A673 (cell line): Measurements from ENCODE around the gene GPR176. TPM values are rescaled to one million over a fixed set of nuclear protein-coding genes. Genes with fewer than 3 reads are reported as not detected.

Source experiments
- BruUV-seq: library from RNA; stranded (reverse); fragments of 400-500 nt; replicated peaks from 2 replicates; lab custom pipeline; 2021; lab: Mats Ljungman, UMichigan
- CTCF ChIA-PET: fragments of 300-600 bp; sonication (Branson Sonifier 250); formaldehyde crosslinking; loops from one replicate; lab custom pipeline; 2022; ENCODE audit warnings: antibody characterized with exemption; lab: Charles Lee
- POLR2A ChIA-PET: fragments of 300-600 bp; sonication (Branson Sonifier 250); formaldehyde crosslinking; loops from one replicate; lab custom pipeline; 2022; ENCODE audit warnings: antibody characterized with exemption; ENCODE audit not compliant: low non-redundant PET; lab: Charles Lee
- DNase-seq: peaks from one replicate; pipeline ENCODE4 v3.0.0-alpha.2; 2015; ENCODE audit warnings: low spot score
- H3K27ac ChIP-seq: fragments of 200-600 bp; sonication (generic); 2 replicates; pipeline ENCODE4 v1.5.1; 2016; ENCODE audit warnings: mixed run types, low read depth, mild to moderate bottlenecking, mixed read lengths, antibody characterized with exemption, low read length; ENCODE audit not compliant: poor library complexity, severe bottlenecking
- H3K27me3 ChIP-seq: fragments of 200-600 bp; sonication (generic); replicated peaks from 2 replicates; pipeline ENCODE4 v1.6.1; 2017; ENCODE audit warnings: mixed run types, low read depth, mild to moderate bottlenecking, mixed read lengths, antibody characterized with exemption, low read length; ENCODE audit not compliant: insufficient read depth, poor library complexity
- H3K36me3 ChIP-seq: fragments of 200-600 bp; sonication (generic); 2 replicates; pipeline ENCODE4 v1.6.1; 2016; ENCODE audit warnings: mixed run types, mild to moderate bottlenecking, mixed read lengths, antibody characterized with exemption, low read length; ENCODE audit not compliant: insufficient read depth, poor library complexity, severe bottlenecking
- H3K4me1 ChIP-seq: fragments of 200-600 bp; sonication (generic); 2 replicates; pipeline ENCODE4 v1.6.1; 2017; ENCODE audit warnings: mixed run types, mild to moderate bottlenecking, mixed read lengths, antibody characterized with exemption, low read length; ENCODE audit not compliant: insufficient read depth, poor library complexity, severe bottlenecking
- H3K4me3 ChIP-seq: fragments of 200-600 bp; sonication (generic); 2 replicates; pipeline ENCODE4 v1.5.1; 2016; ENCODE audit warnings: low read depth, mixed run types, mild to moderate bottlenecking, mixed read lengths, low read length; ENCODE audit not compliant: poor library complexity, severe bottlenecking
- H3K9me3 ChIP-seq: fragments of 200-600 bp; sonication (generic); 2 replicates; pipeline ENCODE4 v1.6.1; 2016; ENCODE audit warnings: mixed run types, low read depth, mild to moderate bottlenecking, mixed read lengths, antibody characterized with exemption, low read length; ENCODE audit not compliant: poor library complexity, severe bottlenecking
- CTCF ChIP-seq: fragments of 300-800, 200-600 bp; sonication (generic); conservative IDR thresholded peaks from 2 replicates; pipeline ENCODE4 v1.5.1; 2017; ENCODE audit warnings: low read depth, mild to moderate bottlenecking, antibody characterized with exemption, low read length, moderate library complexity, mixed read lengths
- EZH2 ChIP-seq: fragments of 200-600 bp; sonication (generic); IDR thresholded peaks from 2 replicates; pipeline ENCODE4 v1.6.1; 2017; ENCODE audit warnings: borderline replicate concordance, low read depth, mild to moderate bottlenecking, mixed read lengths, antibody characterized with exemption, low read length; ENCODE audit not compliant: poor library complexity, severe bottlenecking
- intact Hi-C: fragments of 100-400 bp; cut with micrococcal nuclease; formaldehyde crosslinking; loops from one replicate; pipeline ENCODE4 v1.10.0; 2022; ENCODE audit not compliant: unreplicated experiment
- total RNA-seq: library from RNA; stranded (reverse); gene quantifications from 2 replicates; pipeline ENCODE4 v1.2.3, GENCODE V29; 2021

GPR176 gene
- total RNA-seq, 1 experiment from 2014 or later = 5.6 TPM

DNA sequence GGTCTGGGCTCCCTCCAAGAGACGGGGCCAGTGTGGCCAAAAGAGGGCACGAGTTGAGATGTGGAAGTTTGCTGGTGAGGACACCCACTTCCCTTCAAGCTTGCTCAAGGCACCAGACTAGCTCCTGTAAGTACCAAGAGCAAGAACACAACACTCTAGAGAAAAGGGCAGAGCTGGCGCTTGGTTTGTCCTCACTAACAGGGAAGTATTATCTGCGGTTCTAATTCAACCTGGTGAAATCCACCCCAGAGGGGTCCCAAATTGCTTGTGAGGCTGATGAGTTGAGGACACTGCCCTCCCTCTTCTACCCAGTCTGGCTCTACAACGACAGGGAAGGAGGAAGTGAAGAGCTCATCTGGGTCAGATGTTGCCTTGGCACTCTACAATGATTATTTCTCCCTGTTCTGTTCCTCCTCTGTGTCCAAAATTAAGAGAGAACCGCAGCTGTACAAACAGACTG, 120.5 kb downstream of the GPR176 start:
- Histone ChIP-seq H3K4me3 (no peak overlapping the region), H3K9me3 (no peaks in the 10 kb centered on the region), H3K27me3 (no peaks in the 10 kb centered on the region), H3K4me1 (no peaks in the 10 kb centered on the region), H3K36me3 (no peaks in the 10 kb centered on the region), H3K27ac (no peak overlapping the region)
- no peak for DNase-seq
- ChIA-PET CTCF (no interaction called here), POLR2A (no interaction called here)
- BruUV-seq = no TSS peak
- TF ChIP-seq CTCF (no peak), EZH2 (no peak)
- intact Hi-C loops = no loop called here

DNA sequence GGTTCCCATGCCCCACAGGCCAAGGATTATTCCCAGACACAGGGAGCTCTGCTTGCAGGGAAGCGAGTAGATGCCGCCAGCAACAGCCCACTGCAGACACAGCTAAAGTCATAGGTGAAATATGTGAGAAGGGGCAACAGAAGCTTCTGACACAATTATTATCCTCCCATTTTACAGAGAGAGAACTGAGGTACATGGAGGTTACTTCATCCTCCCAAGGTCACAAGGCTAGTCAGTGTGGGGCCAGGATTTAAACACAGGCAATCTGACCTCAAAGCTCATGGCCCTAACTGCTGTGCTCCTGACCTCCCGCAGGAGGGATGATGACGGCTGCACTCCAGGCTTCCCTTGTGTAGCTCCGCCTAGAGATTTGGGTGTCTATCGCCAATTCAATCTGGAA, 121.7 kb downstream of the GPR176 start:
- TF ChIP-seq CTCF (no peak), EZH2 (no peak)
- ChIA-PET CTCF (no interaction called here), POLR2A (no interaction called here)
- Histone ChIP-seq H3K9me3 (no peaks in the 10 kb centered on the region), H3K27me3 (no peaks in the 10 kb centered on the region), H3K36me3 (no peaks in the 10 kb centered on the region), H3K27ac (no peak overlapping the region), H3K4me1 (no peaks in the 10 kb centered on the region), H3K4me3 (no peak overlapping the region)
- no TSS peak for BruUV-seq
- intact Hi-C loops = no loop called here
- DNase-seq = no peak

GRCh38 chr15:39797407-39797806, 122.7 kb downstream of the GPR176 start:
- Histone ChIP-seq H3K36me3 (no peaks in the 10 kb centered on the region), H3K9me3 (no peaks in the 10 kb centered on the region), H3K27me3 (no peaks in the 10 kb centered on the region), H3K27ac (no peak overlapping the region), H3K4me3 (no peak overlapping the region), H3K4me1 (no peaks in the 10 kb centered on the region)
- POLR2A ChIA-PET = no interaction called here
- TF ChIP-seq EZH2 = no peak
- no peak for TF ChIP-seq CTCF
- intact Hi-C loops = no loop called here
- DNase-seq = no peak
- BruUV-seq = no TSS peak
- CTCF ChIA-PET = interaction anchor here (0.7 kb wide), 1 partner anchor 10 kb away, joined by 3 read pairs; no protein-coding TSS in a partner anchor
